ENCODE data around the gene DUSP19. TPM values are rescaled to one million over a fixed set of nuclear protein-coding genes. Genes with fewer than 3 reads are reported as not detected.
"Not testable (repeated sequence)": the region's sequence is repeated elsewhere in the genome, so short reads cannot be mapped to it uniquely, and the experiment has no call there.

Gene DUSP19
- total RNA-seq, 4 donors from 2014 or later = 3.9 to 16.7 (median 8.6) TPM

- WGBS, 2 donors (ENCODE audit: low coverage in 1 of 2) = 4 to 7% methylated on average over 7 to 8 of the region's 68 CpGs
- Histone ChIP-seq H3K27me3 (no peaks in the 10 kb centered on the region), H3K4me1 (peaks cover 11 to 44% (median 12%) of the 10 kb centered on the region in 3 donors), H3K4me3 (peak within 1 kb of the TSS; percentile 74 to 91), H3K27ac (peak within 1 kb of the TSS; percentile 82 to 98 (median 97)), H3K36me3 (no peaks in the 10 kb centered on the region), H3K9me3 (no peaks in the 10 kb centered on the region)
- peak; percentile 93 for ATAC-seq
- no peak for TF ChIP-seq EP300 (IDR thresholded peaks at IDR 0.05)
- TF ChIP-seq CTCF (IDR thresholded peaks at IDR 0.05) = peak; percentile 96 to 99 (median 98)
- TF ChIP-seq POLR2AphosphoS5 (IDR thresholded peaks at IDR 0.05) = peak; percentile 37
- peak; percentile 23 to 51 for TF ChIP-seq POLR2A (IDR thresholded peaks at IDR 0.05)
Measured at GRCh38 chr2:183038341-183039300, 39.9 kb upstream of the DUSP19 start, which contains the start of gene NCKAP1. Gene NCKAP1 (minus strand): TSS chr2:183038457. CDS start chr2:183038099, 358 bp downstream.

- ATAC-seq = no peak
- 100% methylated on average over 2 of the region's 2 CpGs; no CpG with 5 or more reads in 1 of the 2 donors for WGBS, 2 donors (ENCODE audit: low coverage in 1 of 2)
- Histone ChIP-seq H3K27me3 (no peaks in the 10 kb centered on the region), H3K9me3 (no peaks in the 10 kb centered on the region), H3K27ac (no peak overlapping the region), H3K36me3 (no peaks in the 10 kb centered on the region), H3K4me3 (no peak overlapping the region), H3K4me1 (peaks cover 2 to 24% (median 6%) of the 10 kb centered on the region in 3 donors)
- TF ChIP-seq POLR2AphosphoS5 (IDR thresholded peaks at IDR 0.05) = no peak
- no peak for TF ChIP-seq POLR2A (IDR thresholded peaks at IDR 0.05)
- TF ChIP-seq EP300 (IDR thresholded peaks at IDR 0.05) = no peak
- no peak for TF ChIP-seq CTCF (IDR thresholded peaks at IDR 0.05)
Measured at GRCh38 chr2:183040604-183041003, 37.9 kb upstream of the DUSP19 start.

GRCh38 chr2:183043580-183043979 is 35.0 kb upstream of the DUSP19 start:
- not testable (repeated sequence) for H3K4me3 ChIP-seq, H3K36me3 ChIP-seq, H3K4me1 ChIP-seq, H3K9me3 ChIP-seq, H3K27me3 ChIP-seq, H3K27ac ChIP-seq, ATAC-seq
- 90 to 91% methylated on average over 2 to 7 of the region's 8 CpGs for WGBS, 2 donors (ENCODE audit: low coverage in 1 of 2)

GRCh38 chr2:183047486-183048125 is 30.9 kb upstream of the DUSP19 start:
- H3K27ac ChIP-seq, H3K36me3 ChIP-seq, H3K4me3 ChIP-seq, H3K27me3 ChIP-seq, ATAC-seq, H3K9me3 ChIP-seq, H3K4me1 ChIP-seq: not testable (repeated sequence)
- 81 to 84% methylated on average over 3 to 5 of the region's 5 CpGs for WGBS, 2 donors (ENCODE audit: low coverage in 1 of 2)

- Histone ChIP-seq H3K9me3 (no peaks in the 10 kb centered on the region), H3K36me3 (no peaks in the 10 kb centered on the region), H3K4me3 (no peak overlapping the region), H3K27ac (no peak overlapping the region), H3K4me1 (no peaks in the 10 kb centered on the region), H3K27me3 (no peaks in the 10 kb centered on the region)
- no peak for ATAC-seq
- TF ChIP-seq EP300 (IDR thresholded peaks at IDR 0.05) (no peak), POLR2AphosphoS5 (IDR thresholded peaks at IDR 0.05) (no peak), CTCF (IDR thresholded peaks at IDR 0.05) (no peak), POLR2A (IDR thresholded peaks at IDR 0.05) (no peak)
- 67 to 75% methylated on average over 4 to 5 of the region's 5 CpGs for WGBS, 2 donors (ENCODE audit: low coverage in 1 of 2)
Measured at GRCh38 chr2:183049420-183049819, 29.1 kb upstream of the DUSP19 start.

Measured in gastroesophageal sphincter (tissue), 4 donors.